ENCODE data around the gene NKX1-1. TPM values are rescaled to one million over a fixed set of nuclear protein-coding genes. Genes with fewer than 3 reads are reported as not detected.

NKX1-1 gene
- polyA plus RNA-seq, 2 of the 4 experiments (the other 2 are of a cell fraction): not detected

DNA sequence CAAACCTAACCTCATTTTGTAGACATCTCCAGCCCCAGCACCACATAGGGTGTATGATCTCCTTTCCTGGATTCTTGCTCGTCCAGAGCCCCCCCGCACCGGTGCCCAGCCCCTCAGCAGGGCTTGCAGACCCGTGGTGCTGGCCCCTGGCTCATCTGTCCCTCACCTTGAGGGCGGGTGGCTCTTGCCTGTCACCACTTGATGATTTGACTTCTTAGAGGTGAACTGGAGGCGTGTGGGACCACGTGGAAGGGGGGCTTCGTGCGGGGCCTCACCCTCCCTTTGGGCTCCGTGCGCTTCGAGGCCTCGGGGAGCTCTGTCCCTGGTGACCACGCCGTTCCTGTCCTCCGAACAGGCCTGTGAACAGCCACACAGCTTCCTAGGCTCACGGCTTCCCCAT, 43.7 kb downstream of the NKX1-1 start:
- FAIRE-seq (no peak), DNase-seq (ENCODE audit: low read depth in 1 of 2, low spot score in 1 of 2) (no peak), ATAC-seq (no peak)
- ChIA-PET POLR2A (no interaction called here), CTCF (no interaction called here)
- H3K4me3 ChIP-seq: no peak overlapping the region
- no peaks in the 10 kb centered on the region for H3K4me1 ChIP-seq
- WGBS (ENCODE audit: missing lambda C conversion rate): 93% methylated on average over 11 of the region's 17 CpGs
- TF ChIP-seq HOXA7 (CRISPR knock-in tag; IDR thresholded peaks at IDR 0.05) (no peak), KDM1A (IDR thresholded peaks at IDR 0.05; ENCODE audit: low read depth) (no peak), ESRRA (IDR thresholded peaks at IDR 0.05; ENCODE audit: borderline replicate concordance, low read length) (no peak), JUN (IDR thresholded peaks at IDR 0.05) (no peak), BCL3 (IDR thresholded peaks at IDR 0.05) (no peak), ZFP36 (IDR thresholded peaks at IDR 0.05; ENCODE audit: borderline replicate concordance, partially characterized antibody) (no peak), CBX2 (IDR thresholded peaks at IDR 0.05; ENCODE audit: borderline replicate concordance, low read depth) (no peak), ZNF302 (CRISPR knock-in tag; IDR thresholded peaks at IDR 0.05) (no peak), PHF8 (IDR thresholded peaks at IDR 0.05; ENCODE audit: borderline replicate concordance, low read depth) (no peak), RFX5 (IDR thresholded peaks at IDR 0.05) (no peak), NFE2L2 (conservative IDR thresholded peaks at IDR 0.05; ENCODE audit: low read length) (no peak), SMC3 (IDR thresholded peaks at IDR 0.05) (no peak), REST (IDR thresholded peaks at IDR 0.05) (no peak), FOSL2 (IDR thresholded peaks at IDR 0.05) (no peak), FOSL2 (CRISPR knock-in tag; IDR thresholded peaks at IDR 0.05) (no peak), PBX3 (IDR thresholded peaks at IDR 0.05) (no peak), POLR2AphosphoS2 (conservative IDR thresholded peaks at IDR 0.05; ENCODE audit: low read length) (no peak), RARB (CRISPR knock-in tag; IDR thresholded peaks at IDR 0.05) (no peak)
- TF ChIP-seq, protein P1, sequence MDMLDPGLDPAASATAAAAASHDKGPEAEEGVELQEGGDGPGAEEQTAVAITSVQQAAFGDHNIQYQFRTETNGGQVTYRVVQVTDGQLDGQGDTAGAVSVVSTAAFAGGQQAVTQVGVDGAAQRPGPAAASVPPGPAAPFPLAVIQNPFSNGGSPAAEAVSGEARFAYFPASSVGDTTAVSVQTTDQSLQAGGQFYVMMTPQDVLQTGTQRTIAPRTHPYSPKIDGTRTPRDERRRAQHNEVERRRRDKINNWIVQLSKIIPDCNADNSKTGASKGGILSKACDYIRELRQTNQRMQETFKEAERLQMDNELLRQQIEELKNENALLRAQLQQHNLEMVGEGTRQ (IDR thresholded peaks at IDR 0.05): no peak
- no peak overlapping the region for H3K27ac ChIP-seq
- H3K4me2 ChIP-seq: no peak overlapping the region
- no peaks in the 10 kb centered on the region for H3K9me3 ChIP-seq

DNA sequence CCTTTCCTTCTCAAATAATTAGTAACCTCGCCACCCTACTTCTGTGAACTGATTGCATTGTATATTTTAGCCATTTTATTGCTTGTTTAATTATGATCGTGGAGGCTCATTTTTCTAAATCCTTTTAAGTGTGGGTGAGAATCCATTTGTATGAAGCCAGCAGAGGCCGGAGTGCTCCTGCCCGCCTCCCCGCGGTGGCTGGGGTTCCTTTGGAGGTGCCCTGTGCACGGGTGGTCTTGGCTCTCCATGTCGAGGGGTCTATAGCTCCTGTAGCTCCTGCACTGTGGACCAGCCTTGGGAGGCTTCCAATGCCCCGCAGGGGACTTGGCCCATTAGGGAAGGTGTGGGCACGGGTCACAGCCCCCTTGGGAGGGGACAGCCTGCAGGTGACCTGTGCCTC, 44.2 kb downstream of the NKX1-1 start:
- ChIA-PET CTCF (no interaction called here), POLR2A (no interaction called here)
- Histone ChIP-seq H3K4me2 (no peak overlapping the region), H3K4me1 (no peaks in the 10 kb centered on the region), H3K4me3 (no peak overlapping the region), H3K9me3 (no peaks in the 10 kb centered on the region), H3K27ac (no peak overlapping the region)
- FAIRE-seq: no peak
- no peak for TF ChIP-seq CHD2 (IDR thresholded peaks at IDR 0.05; ENCODE audit: low read length, partially characterized antibody)
- TF ChIP-seq CBX8 (IDR thresholded peaks at IDR 0.05): no peak
- DNase-seq (ENCODE audit: low read depth in 1 of 2, low spot score in 1 of 2): no peak
- no peak for ATAC-seq
- WGBS (ENCODE audit: missing lambda C conversion rate): 88% methylated on average over 6 of the region's 10 CpGs
